Skeletal muscle satellite cell (primary cell): ENCODE data around the gene XYLT1.

Experiments
- H3K27me3 ChIP-seq: 2 replicates; pipeline ENCODE4 v1.7.0; 2013; ENCODE audit warnings: low read length; ENCODE audit not compliant: control insufficient read depth, insufficient read depth
- H3K36me3 ChIP-seq: 2 replicates; pipeline ENCODE4 v1.7.0; 2013; ENCODE audit warnings: mild to moderate bottlenecking, control low read depth, low read length; ENCODE audit not compliant: insufficient read depth
- H3K4me1 ChIP-seq: 2 replicates; pipeline ENCODE4 v1.7.0; 2013; ENCODE audit warnings: low read length; ENCODE audit not compliant: control insufficient read depth, insufficient read depth
- H3K4me2 ChIP-seq: 2 replicates; pipeline ENCODE4 v1.7.0; 2013; ENCODE audit warnings: mild to moderate bottlenecking, low read length
- H3K4me3 ChIP-seq: 2 replicates; pipeline ENCODE4 v1.7.0; 2013; ENCODE audit warnings: low read length
- H3K9ac ChIP-seq: 2 replicates; pipeline ENCODE4 v1.7.0; 2013; ENCODE audit warnings: mild to moderate bottlenecking, low read depth, low read length, moderate library complexity
- H3K9me3 ChIP-seq: replicated peaks from 2 replicates; pipeline ENCODE4 v1.7.0; 2013; ENCODE audit warnings: mild to moderate bottlenecking, control low read depth, low read length

Gene XYLT1

GRCh38 chr16:17281052-17281451 lies 189.7 kb downstream of the XYLT1 start:
- Histone ChIP-seq H3K4me1 (no peaks in the 10 kb centered on the region), H3K27me3 (no peaks in the 10 kb centered on the region)

GRCh38 chr16:17278988-17279387 lies 191.8 kb downstream of the XYLT1 start:
- H3K9ac ChIP-seq = no peak overlapping the region
- no peak overlapping the region for H3K4me3 ChIP-seq

More at GRCh38 chr16:17281052-17281451, 189.7 kb downstream of the XYLT1 start:
- Histone ChIP-seq H3K9me3 (no peaks in the 10 kb centered on the region), H3K36me3 (no peaks in the 10 kb centered on the region), H3K4me3 (no peak overlapping the region), H3K9ac (no peak overlapping the region), H3K4me2 (no peak overlapping the region)

DNA sequence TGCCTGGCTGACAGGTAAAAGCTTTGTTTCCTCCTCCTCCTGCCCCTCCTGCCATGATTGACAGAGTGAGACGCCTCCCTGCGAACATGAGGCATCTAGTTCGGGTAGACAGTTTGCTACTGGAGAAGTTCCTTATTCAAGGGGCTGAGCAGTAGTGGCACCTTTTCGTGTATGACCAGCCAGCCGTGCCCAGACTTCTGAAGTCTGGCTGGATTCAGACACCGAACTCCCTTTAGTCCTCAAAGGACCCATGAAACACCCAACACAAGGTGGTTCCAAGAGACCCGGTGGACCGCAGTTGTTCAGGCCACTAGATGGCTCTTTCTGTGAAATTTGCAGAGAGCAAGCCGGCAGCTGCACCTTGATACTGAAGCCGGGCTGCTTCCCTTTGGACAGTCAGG lies 192.8 kb downstream of the XYLT1 start:
- H3K9me3 ChIP-seq = no peaks in the 10 kb centered on the region
- H3K27me3 ChIP-seq = no peaks in the 10 kb centered on the region
- H3K4me2 ChIP-seq = no peak overlapping the region
- no peak overlapping the region for H3K4me3 ChIP-seq
- no peaks in the 10 kb centered on the region for H3K36me3 ChIP-seq
- no peak overlapping the region for H3K9ac ChIP-seq
- H3K4me1 ChIP-seq = peaks cover 10% of the 10 kb centered on the region

More at GRCh38 chr16:17278988-17279387, 191.8 kb downstream of the XYLT1 start:
- Histone ChIP-seq H3K9me3 (no peaks in the 10 kb centered on the region), H3K4me2 (no peak overlapping the region), H3K36me3 (no peaks in the 10 kb centered on the region), H3K27me3 (no peaks in the 10 kb centered on the region), H3K4me1 (peaks cover 5% of the 10 kb centered on the region)

GRCh38 chr16:17276610-17277009 lies 194.2 kb downstream of the XYLT1 start:
- Histone ChIP-seq H3K4me1 (peaks cover 17% of the 10 kb centered on the region), H3K9me3 (no peaks in the 10 kb centered on the region), H3K9ac (no peak overlapping the region), H3K4me2 (no peak overlapping the region), H3K36me3 (no peaks in the 10 kb centered on the region), H3K27me3 (no peaks in the 10 kb centered on the region), H3K4me3 (no peak overlapping the region)

DNA sequence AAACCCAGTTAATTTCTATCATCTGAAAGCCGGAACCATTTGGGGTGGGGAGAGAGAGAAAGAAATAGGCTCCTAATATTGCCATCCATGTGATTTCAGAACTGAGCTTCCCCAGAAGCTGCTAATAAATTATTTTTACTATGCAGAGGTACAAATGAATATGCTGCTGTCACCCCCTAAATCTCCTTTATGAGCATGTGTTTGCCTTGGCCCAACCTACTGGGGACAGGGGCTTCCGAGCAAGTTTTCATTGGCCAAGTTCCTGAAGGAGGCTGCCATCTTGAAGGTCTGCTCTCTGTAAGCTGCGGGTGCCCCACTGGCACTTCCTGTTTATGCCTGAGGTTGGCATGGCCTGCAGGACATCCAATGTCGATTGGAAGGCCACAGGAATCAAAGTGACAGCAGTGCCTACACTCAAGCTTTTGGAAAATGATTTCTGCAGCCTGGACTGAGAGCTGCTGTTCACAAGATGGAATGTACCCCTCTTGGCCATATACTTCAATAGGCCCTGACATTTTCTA lies 194.7 kb downstream of the XYLT1 start:
- H3K4me1 ChIP-seq = peaks cover 21% of the 10 kb centered on the region

GRCh38 chr16:17275076-17276009 lies 195.4 kb downstream of the XYLT1 start:
- Histone ChIP-seq H3K4me1 (peaks cover 28% of the 10 kb centered on the region), H3K27me3 (no peaks in the 10 kb centered on the region), H3K4me2 (no peak overlapping the region), H3K4me3 (no peak overlapping the region), H3K36me3 (no peaks in the 10 kb centered on the region), H3K9me3 (no peaks in the 10 kb centered on the region), H3K9ac (no peak overlapping the region)

More for the DNA sequence above, 194.7 kb downstream of the XYLT1 start:
- Histone ChIP-seq H3K36me3 (no peaks in the 10 kb centered on the region), H3K27me3 (no peaks in the 10 kb centered on the region), H3K9ac (no peak overlapping the region), H3K9me3 (no peaks in the 10 kb centered on the region), H3K4me3 (no peak overlapping the region), H3K4me2 (no peak overlapping the region)

- Histone ChIP-seq H3K4me3 (no peak overlapping the region), H3K4me1 (peaks cover 32% of the 10 kb centered on the region), H3K9ac (no peak overlapping the region), H3K4me2 (peak overlapping the region; percentile 34), H3K36me3 (no peaks in the 10 kb centered on the region), H3K9me3 (no peaks in the 10 kb centered on the region), H3K27me3 (no peaks in the 10 kb centered on the region)
These were observed 197.6 kb downstream of the XYLT1 start for GRCh38 chr16:17273142-17273561.

DNA sequence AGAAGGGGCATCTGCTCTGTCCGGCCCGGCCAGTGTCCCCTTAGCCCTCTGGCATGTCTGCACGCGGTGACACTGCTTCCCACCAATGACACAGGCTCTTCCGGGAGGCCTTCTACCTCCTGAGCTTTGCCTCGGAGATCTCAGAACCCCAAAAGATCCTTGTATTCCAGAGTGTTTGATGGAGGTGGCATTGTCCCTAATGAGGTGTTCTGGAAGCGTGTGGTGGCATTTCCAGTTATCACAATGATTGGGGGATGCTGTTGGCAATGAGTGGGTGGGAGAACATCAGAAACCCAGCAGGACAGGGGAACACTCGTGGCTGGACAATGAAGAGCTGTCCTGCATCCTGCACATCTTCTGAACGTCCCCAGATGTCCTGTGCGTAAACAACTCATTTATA lies 198.0 kb downstream of the XYLT1 start:
- H3K4me1 ChIP-seq = peaks cover 32% of the 10 kb centered on the region

GRCh38 chr16:17271687-17272086 lies 199.1 kb downstream of the XYLT1 start:
- H3K27me3 ChIP-seq = no peaks in the 10 kb centered on the region
- H3K9me3 ChIP-seq = no peaks in the 10 kb centered on the region
- no peak overlapping the region for H3K9ac ChIP-seq
- no peaks in the 10 kb centered on the region for H3K36me3 ChIP-seq
- H3K4me1 ChIP-seq = peaks cover 32% of the 10 kb centered on the region
- no peak overlapping the region for H3K4me2 ChIP-seq
- H3K4me3 ChIP-seq = no peak overlapping the region

More for the DNA sequence above, 198.0 kb downstream of the XYLT1 start:
- Histone ChIP-seq H3K27me3 (no peaks in the 10 kb centered on the region), H3K4me3 (no peak overlapping the region), H3K4me2 (peak overlapping the region; percentile 34), H3K9me3 (no peaks in the 10 kb centered on the region), H3K36me3 (no peaks in the 10 kb centered on the region), H3K9ac (no peak overlapping the region)

- H3K4me3 ChIP-seq = no peak overlapping the region
- no peaks in the 10 kb centered on the region for H3K27me3 ChIP-seq
- H3K36me3 ChIP-seq = no peaks in the 10 kb centered on the region
- peak overlapping the region; percentile 28 for H3K4me2 ChIP-seq
- peaks cover 32% of the 10 kb centered on the region for H3K4me1 ChIP-seq
- no peaks in the 10 kb centered on the region for H3K9me3 ChIP-seq
- no peak overlapping the region for H3K9ac ChIP-seq
These were observed 200.1 kb downstream of the XYLT1 start for GRCh38 chr16:17270683-17271109.

DNA sequence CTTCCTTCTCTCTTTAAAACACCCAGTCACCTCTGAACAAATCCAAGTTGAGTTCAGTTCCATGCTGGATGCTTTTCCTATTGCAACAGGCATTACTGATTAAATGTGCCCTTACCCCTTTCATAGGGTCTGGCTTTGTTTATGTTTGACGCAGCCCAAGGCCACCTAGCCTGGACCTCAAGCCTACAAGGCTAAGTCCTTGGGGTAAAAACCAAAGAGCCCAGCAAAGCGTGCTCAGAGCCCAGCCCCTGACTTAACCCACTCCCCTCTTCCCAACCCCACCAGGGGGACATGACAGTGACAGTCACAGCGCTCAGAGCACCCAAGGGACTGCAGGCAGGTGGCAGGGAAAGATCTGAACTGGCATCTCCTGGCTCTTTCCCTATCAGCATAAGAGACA lies 200.6 kb downstream of the XYLT1 start:
- Histone ChIP-seq H3K9ac (no peak overlapping the region), H3K27me3 (no peaks in the 10 kb centered on the region), H3K4me2 (peak overlapping the region; percentile 28), H3K9me3 (no peaks in the 10 kb centered on the region), H3K4me3 (no peak overlapping the region), H3K36me3 (no peaks in the 10 kb centered on the region), H3K4me1 (peaks cover 27% of the 10 kb centered on the region)
